Ovary (tissue), 9 donors: Measurements from ENCODE around the gene PODXL. TPM values are rescaled to one million over a fixed set of nuclear protein-coding genes. Genes with fewer than 3 reads are reported as not detected.

Experiments used
- DNase-seq, 5 donors: peaks; one replicate each; pipeline ENCODE4 v3.0.0-alpha.2; 2019 to 2020
- H3K27ac ChIP-seq, 2 donors: fragments of 200-600 bp; one replicate each; pipeline versions ENCODE4 v1.5.1 to v1.8.0; 2019 to 2022
- H3K27me3 ChIP-seq: fragments of 200-600 bp; one replicate; pipeline ENCODE4 v1.8.0; 2022
- H3K36me3 ChIP-seq: fragments of 200-600 bp; sonication (generic); one replicate; pipeline ENCODE4 v1.5.1; 2019
- H3K4me1 ChIP-seq: one replicate; pipeline ENCODE4 v1.8.1; 2013; ENCODE audit warnings: mild to moderate bottlenecking, moderate library complexity; ENCODE audit not compliant: insufficient read depth
- H3K4me3 ChIP-seq: fragments of 200-600 bp; sonication (generic); one replicate; pipeline ENCODE4 v1.5.1; 2017
- H3K9me3 ChIP-seq, 2 donors: fragments of 200-600 bp in 1 of 2; sonication (generic) in 1 of 2; one replicate each; pipeline versions ENCODE4 v1.5.1 to v1.8.1; 2013 to 2019; ENCODE audit warnings: mild to moderate bottlenecking in 1 of 2, moderate library complexity in 1 of 2
- CTCF ChIP-seq, 3 donors: fragments of 450-650 bp in 2 of 3; fragments of 200-600 bp in 1 of 3; IDR thresholded peaks; one replicate each; pipeline versions ENCODE4 v1.5.1 to v1.8.0; 2016 to 2022; ENCODE audit warnings: antibody characterized with exemption in 3 of 3, mild to moderate bottlenecking in 1 of 3
- EP300 ChIP-seq: sonication (generic); formaldehyde crosslinking; IDR thresholded peaks from one replicate; pipeline ENCODE4 v1.6.1; 2017; ENCODE audit warnings: antibody characterized with exemption
- POLR2A ChIP-seq: fragments of 450-650 bp; IDR thresholded peaks from one replicate; pipeline ENCODE4 v1.6.1; 2017; ENCODE audit warnings: antibody characterized with exemption, mild to moderate bottlenecking, moderate library complexity
- WGBS, 3 donors: extraction: QIAGEN DNeasy Blood & Tissue Kit in 1 of 3; methylation state at CpG; one replicate each; pipeline versions ENCODE4 v1.1.5 to v1.1.7; 2013 to 2017; 5-methylcytosine and 5-hydroxymethylcytosine counted together
- intact Hi-C, 4 donors: fragments of 100-400 bp; cut with DNase I; formaldehyde crosslinking; loops; one replicate each; pipeline versions ENCODE4 v1.11.0 to v1.15.1; 2022 to 2023
- polyA plus RNA-seq, 2 donors: library from polyadenylated mRNA; stranded (reverse); fragments of 200-250 nt in 1 of 2; fragments of 350-450 nt in 1 of 2; fragmentation: Illumina TruSeq in 1 of 2; extraction: RNeasy Lipid Tissue Mini Kit (QIAGEN cat#74804) in 1 of 2; gene quantifications; one replicate each; pipeline ENCODE4 v1.2.3, GENCODE V29; 2013 to 2014
- total RNA-seq, 7 donors: library from RNA; depleted of rRNA in 2 of 7; stranded (reverse); fragments of >200 nt in 2 of 7; fragmentation: NEBNext Ultra II Directional in 3 of 7; extraction: Animal tissue kit (Norgen Biotek cat#: 25700) in 3 of 7; gene quantifications; one replicate each; pipeline versions ENCODE4 v1.1.0 to v1.2.4, GENCODE V29; 2016 to 2023
- donor health status: DM: no; HTN: no; CAD: no; lungs with moderate emphysema.
- donor health status: DM: no; HTN: no; CAD: no.
- donor health status: Bipolar disorder and iron deficiency.
- donor health status: DM: yes; HTN: yes; CAD: no.
- donor health status: DM: no; HTN: no; CAD: no.
- donor health status: DM: yes; HTN: yes; CAD: no.

Gene PODXL
- total and polyA plus RNA-seq, 9 donors, result 13.2 to 85.1 (median 34.8) TPM

GRCh38 chr7:131537571-131537978, 18.9 kb downstream of the PODXL start:
- TF ChIP-seq POLR2A, result no peak
- Histone ChIP-seq H3K9me3 (no peaks in the 10 kb centered on the region), H3K4me3 (no peak overlapping the region), H3K27ac (no peak overlapping the region), H3K4me1 (peaks cover 10% of the 10 kb centered on the region), H3K27me3 (no peaks in the 10 kb centered on the region), H3K36me3 (no peaks in the 10 kb centered on the region)
- no peak for DNase-seq
- WGBS, 3 donors, result 76 to 80% (median 78%) methylated on average over 12 of the region's 12 CpGs
- intact Hi-C loops, result no loop called here

- Histone ChIP-seq H3K4me1 (peaks cover 9% of the 10 kb centered on the region), H3K4me3 (no peak overlapping the region), H3K27ac (no peak overlapping the region), H3K9me3 (no peaks in the 10 kb centered on the region), H3K36me3 (no peaks in the 10 kb centered on the region), H3K27me3 (no peaks in the 10 kb centered on the region)
- 70 to 75% (median 72%) methylated on average over 7 of the region's 7 CpGs for WGBS, 3 donors
- peak in 1 of 5 donors; percentile 30 for DNase-seq
- TF ChIP-seq EP300 (no peak), POLR2A (no peak), CTCF (IDR thresholded peaks at IDR 0.05) (no peak)
- intact Hi-C loops, result no loop called here
Observed at GRCh38 chr7:131536361-131536849, 20.0 kb downstream of the PODXL start.

GRCh38 chr7:131533566-131534561, 22.6 kb downstream of the PODXL start:
- H3K27me3 ChIP-seq, result no peaks in the 10 kb centered on the region
- H3K4me1 ChIP-seq, result no peaks in the 10 kb centered on the region
- no peak overlapping the region for H3K27ac ChIP-seq
- 77 to 85% (median 82%) methylated on average over 12 to 15 of the region's 15 CpGs for WGBS, 3 donors
- intact Hi-C loops, result no loop called here
- no peaks in the 10 kb centered on the region for H3K9me3 ChIP-seq
- DNase-seq, result peak in 1 of 5 donors; percentile 21
- H3K4me3 ChIP-seq, result no peak overlapping the region
- no peaks in the 10 kb centered on the region for H3K36me3 ChIP-seq
- no peak for TF ChIP-seq CTCF (IDR thresholded peaks at IDR 0.05)

GRCh38 chr7:131533151-131533559, 23.3 kb downstream of the PODXL start:
- intact Hi-C loops, result no loop called here
- no peaks in the 10 kb centered on the region for H3K9me3 ChIP-seq
- H3K36me3 ChIP-seq, result no peaks in the 10 kb centered on the region
- no peaks in the 10 kb centered on the region for H3K4me1 ChIP-seq
- H3K27ac ChIP-seq, result no peak overlapping the region
- TF ChIP-seq EP300, result no peak
- no peak for TF ChIP-seq POLR2A
- no peak for TF ChIP-seq CTCF (IDR thresholded peaks at IDR 0.05)
- no peaks in the 10 kb centered on the region for H3K27me3 ChIP-seq
- 61 to 75% (median 65%) methylated on average over 7 to 9 of the region's 9 CpGs for WGBS, 3 donors
- H3K4me3 ChIP-seq, result no peak overlapping the region
- DNase-seq, result peak in 2 of 5 donors; percentile 9 to 25

- Histone ChIP-seq H3K9me3 (no peaks in the 10 kb centered on the region), H3K36me3 (no peaks in the 10 kb centered on the region), H3K27ac (no peak overlapping the region), H3K4me1 (no peaks in the 10 kb centered on the region), H3K27me3 (no peaks in the 10 kb centered on the region), H3K4me3 (no peak overlapping the region)
- WGBS, 3 donors, result 82 to 87% (median 85%) methylated on average over 10 of the region's 10 CpGs
- peak in 2 of 5 donors; percentile 11 to 17 for DNase-seq
- intact Hi-C loops, result no loop called here
- TF ChIP-seq EP300 (no peak), CTCF (IDR thresholded peaks at IDR 0.05) (no peak), POLR2A (no peak)
Observed at GRCh38 chr7:131532570-131533091, 23.8 kb downstream of the PODXL start.
